ENCODE results near the gene ATXN7L3. TPM values are rescaled to one million over a fixed set of nuclear protein-coding genes. Genes with fewer than 3 reads are reported as not detected.

ATXN7L3 gene
- total RNA-seq, 3 donors from 2014 or later: 86.8 to 96.4 (median 89.0) TPM

GRCh38 chr17:44184212-44184810 is 15.4 kb downstream of the ATXN7L3 start:
- no peak for ATAC-seq
- DNase-seq: no peak
- no peaks in the 10 kb centered on the region for H3K9me3 ChIP-seq
- H3K36me3 ChIP-seq (ENCODE audit: low read depth): no peaks in the 10 kb centered on the region
- no peak overlapping the region for H3K4me3 ChIP-seq
- intact Hi-C loops (cut with DNase I, micrococcal nuclease): no loop called here
- no peak for TF ChIP-seq CTCF (IDR thresholded peaks at IDR 0.05)
- peaks cover 16% of the 10 kb centered on the region for H3K4me1 ChIP-seq (ENCODE audit: low read depth)

GRCh38 chr17:44183024-44183423 is 16.7 kb downstream of the ATXN7L3 start:
- DNase-seq (no peak), ATAC-seq (no peak)
- H3K4me1 ChIP-seq (ENCODE audit: low read depth): peaks cover 13% of the 10 kb centered on the region
- no peak for TF ChIP-seq CTCF (IDR thresholded peaks at IDR 0.05)
- H3K9me3 ChIP-seq: no peaks in the 10 kb centered on the region
- no peaks in the 10 kb centered on the region for H3K36me3 ChIP-seq (ENCODE audit: low read depth)
- H3K4me3 ChIP-seq: no peak overlapping the region
- intact Hi-C loops (cut with DNase I, micrococcal nuclease): no loop called here

- intact Hi-C loops (cut with DNase I, micrococcal nuclease): no loop called here
- no peak for ATAC-seq
- Histone ChIP-seq H3K9me3 (no peaks in the 10 kb centered on the region), H3K4me1 (ENCODE audit: low read depth) (no peaks in the 10 kb centered on the region), H3K4me3 (no peak overlapping the region), H3K36me3 (ENCODE audit: low read depth) (no peaks in the 10 kb centered on the region)
- no peak for DNase-seq
- no peak for TF ChIP-seq CTCF (IDR thresholded peaks at IDR 0.05)
These were observed 21.6 kb downstream of the ATXN7L3 start for GRCh38 chr17:44178133-44178532.

DNA sequence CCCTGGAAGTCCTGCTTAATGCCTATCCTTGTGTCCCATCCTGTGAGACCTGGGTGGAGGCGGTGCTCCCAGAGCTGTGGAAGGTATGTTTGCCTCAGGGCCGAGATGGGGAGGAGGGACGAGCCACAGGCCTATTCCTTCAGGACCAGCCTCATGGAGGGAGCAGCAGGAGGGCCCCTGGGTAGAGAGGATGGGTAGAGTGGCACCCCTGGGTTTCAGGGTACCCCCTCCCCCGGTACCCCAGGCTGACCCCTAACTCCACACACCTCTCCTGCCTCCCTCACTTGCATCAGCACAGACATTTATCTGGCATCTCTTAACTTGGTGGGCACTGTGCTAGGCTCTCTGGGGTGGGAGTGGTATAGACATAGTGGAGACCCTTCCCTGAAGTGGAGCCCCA is 22.0 kb downstream of the ATXN7L3 start:
- Histone ChIP-seq H3K9me3 (no peaks in the 10 kb centered on the region), H3K4me1 (ENCODE audit: low read depth) (no peaks in the 10 kb centered on the region), H3K36me3 (ENCODE audit: low read depth) (no peaks in the 10 kb centered on the region), H3K4me3 (no peak overlapping the region)
- intact Hi-C loops (cut with DNase I, micrococcal nuclease): no loop called here
- DNase-seq: no peak
- ATAC-seq: no peak
- no peak for TF ChIP-seq CTCF (IDR thresholded peaks at IDR 0.05)

DNA sequence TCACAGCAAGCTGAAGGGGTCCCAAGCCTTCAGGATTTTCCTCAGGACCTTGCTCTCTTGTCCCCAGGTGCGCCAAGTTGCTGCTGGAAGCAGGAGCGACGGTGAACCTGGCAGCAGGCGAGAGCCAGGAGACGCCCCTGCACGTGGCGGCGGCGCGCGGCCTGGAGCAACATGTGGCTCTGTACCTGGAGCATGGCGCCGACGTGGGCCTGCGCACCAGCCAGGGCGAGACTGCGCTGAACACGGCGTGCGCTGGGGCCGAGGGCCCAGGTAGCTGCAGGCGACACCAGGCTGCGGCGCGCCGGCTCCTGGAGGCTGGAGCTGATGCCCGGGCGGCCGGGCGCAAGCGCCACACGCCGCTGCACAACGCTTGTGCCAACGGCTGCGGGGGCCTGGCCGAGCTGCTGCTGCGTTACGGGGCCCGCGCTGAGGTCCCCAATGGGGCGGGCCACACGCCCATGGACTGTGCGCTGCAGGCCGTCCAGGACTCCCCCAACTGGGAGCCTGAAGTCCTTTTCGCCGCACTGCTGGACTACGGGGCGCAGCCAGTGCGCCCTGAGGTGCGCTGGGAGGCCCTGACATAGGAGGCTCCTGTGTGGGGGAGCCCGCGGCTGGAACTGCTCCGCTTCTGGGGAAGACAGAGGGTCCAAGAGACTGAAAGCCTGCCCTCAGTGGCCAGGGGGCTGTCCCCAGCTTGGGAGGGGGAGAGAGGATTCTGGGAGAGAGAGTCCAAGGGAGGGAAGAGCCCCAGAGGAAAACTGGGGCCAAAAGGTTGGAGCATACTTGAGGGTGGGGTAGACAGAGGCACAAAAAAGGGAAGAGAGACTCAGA is 22.8 kb downstream of the ATXN7L3 start:
- ATAC-seq: no peak
- Histone ChIP-seq H3K9me3 (no peaks in the 10 kb centered on the region), H3K4me3 (no peak overlapping the region), H3K36me3 (ENCODE audit: low read depth) (no peaks in the 10 kb centered on the region), H3K4me1 (ENCODE audit: low read depth) (no peaks in the 10 kb centered on the region)
- DNase-seq: no peak
- no peak for TF ChIP-seq CTCF (IDR thresholded peaks at IDR 0.05)
- intact Hi-C loops (cut with DNase I, micrococcal nuclease): no loop called here

Data from mucosa of descending colon (tissue), 3 donors.